Measurements from ENCODE around the gene ARMCX2.

DNA sequence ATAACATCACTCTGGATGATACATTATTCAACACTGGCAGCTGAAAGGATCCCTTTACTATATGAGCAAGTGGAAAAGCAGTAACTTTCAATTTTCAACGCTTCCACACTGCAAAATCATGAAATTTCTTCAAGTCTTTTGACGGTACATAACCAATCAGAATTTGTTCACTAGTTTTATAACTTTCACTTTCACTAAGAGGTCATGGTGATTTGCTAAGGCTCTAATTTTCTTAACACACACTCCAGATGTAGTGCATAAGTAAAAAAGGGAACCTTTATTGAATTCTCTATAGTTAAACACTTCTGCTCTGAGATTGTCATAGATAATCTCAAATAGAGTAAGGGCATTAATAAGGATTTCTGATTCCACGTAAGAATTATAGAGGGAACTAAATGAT, 4.1 kb downstream of the ARMCX2 start:
- TF ChIP-seq, protein P1, sequence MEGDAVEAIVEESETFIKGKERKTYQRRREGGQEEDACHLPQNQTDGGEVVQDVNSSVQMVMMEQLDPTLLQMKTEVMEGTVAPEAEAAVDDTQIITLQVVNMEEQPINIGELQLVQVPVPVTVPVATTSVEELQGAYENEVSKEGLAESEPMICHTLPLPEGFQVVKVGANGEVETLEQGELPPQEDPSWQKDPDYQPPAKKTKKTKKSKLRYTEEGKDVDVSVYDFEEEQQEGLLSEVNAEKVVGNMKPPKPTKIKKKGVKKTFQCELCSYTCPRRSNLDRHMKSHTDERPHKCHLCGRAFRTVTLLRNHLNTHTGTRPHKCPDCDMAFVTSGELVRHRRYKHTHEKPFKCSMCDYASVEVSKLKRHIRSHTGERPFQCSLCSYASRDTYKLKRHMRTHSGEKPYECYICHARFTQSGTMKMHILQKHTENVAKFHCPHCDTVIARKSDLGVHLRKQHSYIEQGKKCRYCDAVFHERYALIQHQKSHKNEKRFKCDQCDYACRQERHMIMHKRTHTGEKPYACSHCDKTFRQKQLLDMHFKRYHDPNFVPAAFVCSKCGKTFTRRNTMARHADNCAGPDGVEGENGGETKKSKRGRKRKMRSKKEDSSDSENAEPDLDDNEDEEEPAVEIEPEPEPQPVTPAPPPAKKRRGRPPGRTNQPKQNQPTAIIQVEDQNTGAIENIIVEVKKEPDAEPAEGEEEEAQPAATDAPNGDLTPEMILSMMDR (IDR thresholded peaks at IDR 0.05) = no peak
- no peak for TF ChIP-seq EZH2 (IDR thresholded peaks at IDR 0.05; ENCODE audit: borderline replicate concordance, insufficient read depth, low read depth, low read length, poor library complexity, severe bottlenecking)
